GM21737 (cell line): ENCODE results near the gene COL27A1.

Source experiments
- ATAC-seq: cut with Tn5 transposase; IDR thresholded peaks from one replicate; pipeline ENCODE4 v1.9.1; 2021; ENCODE audit warnings: mild to moderate bottlenecking, moderate library complexity; ENCODE audit not compliant: unreplicated experiment

Gene COL27A1

DNA sequence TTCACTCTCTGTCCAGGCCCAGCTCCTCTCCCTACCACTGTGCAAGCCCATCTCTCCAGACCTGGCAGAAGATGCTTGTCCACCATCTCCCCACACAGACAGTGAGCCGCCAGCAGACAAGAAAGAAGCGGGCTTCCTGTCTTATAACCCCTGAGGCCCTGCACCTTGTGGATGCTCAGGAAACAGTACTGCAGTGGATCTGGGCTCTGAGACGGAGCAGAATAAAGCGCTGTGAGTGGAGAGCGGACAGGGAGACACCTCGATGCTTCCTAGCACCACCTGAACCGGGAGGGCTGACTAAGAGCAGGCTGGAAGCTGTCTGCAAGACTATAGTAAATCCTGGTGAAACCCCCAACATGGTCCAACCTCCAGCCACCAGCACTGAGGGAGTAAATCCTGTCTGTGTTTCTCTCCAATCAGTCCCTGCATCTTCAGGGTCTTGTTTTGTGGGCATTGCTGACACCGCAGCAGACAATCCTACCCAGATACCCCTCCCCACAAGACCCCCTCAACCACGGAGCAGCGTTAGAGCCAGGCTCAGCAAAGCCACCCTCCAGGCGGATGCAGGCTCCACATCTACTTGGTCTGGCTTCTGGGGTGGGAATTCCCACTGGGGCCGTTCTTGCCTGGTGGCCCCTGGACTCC, 193.0 kb downstream of the COL27A1 start:
- no peak for ATAC-seq

DNA sequence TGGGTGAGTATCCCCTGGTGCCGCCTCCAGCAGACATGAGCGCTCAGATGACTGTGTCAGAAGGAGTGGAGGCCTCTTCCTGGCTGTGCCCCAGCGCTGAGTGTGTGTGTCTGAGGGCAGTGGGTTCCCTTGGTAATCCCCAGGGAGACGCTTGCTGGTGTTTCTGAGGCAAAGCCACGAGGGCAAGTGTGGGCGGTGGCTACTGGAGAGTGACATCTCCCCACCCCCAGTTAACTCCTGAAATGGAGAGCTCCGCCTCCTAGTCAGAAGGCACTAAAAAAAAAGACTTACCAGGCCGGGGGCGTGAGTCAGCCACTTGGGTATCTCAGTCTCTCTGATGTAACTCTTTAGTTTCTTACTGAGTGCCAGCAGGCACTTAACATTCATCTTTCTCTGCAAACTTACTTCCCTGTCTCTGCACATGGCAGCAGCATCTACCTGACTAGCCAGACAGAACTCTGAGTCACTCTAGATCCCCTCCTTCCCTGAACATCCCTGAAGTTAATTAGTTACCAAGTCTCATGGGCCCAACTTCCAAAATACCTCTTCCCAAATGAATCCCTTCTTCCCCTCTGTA, 193.7 kb downstream of the COL27A1 start:
- peak; percentile 94 for ATAC-seq

DNA sequence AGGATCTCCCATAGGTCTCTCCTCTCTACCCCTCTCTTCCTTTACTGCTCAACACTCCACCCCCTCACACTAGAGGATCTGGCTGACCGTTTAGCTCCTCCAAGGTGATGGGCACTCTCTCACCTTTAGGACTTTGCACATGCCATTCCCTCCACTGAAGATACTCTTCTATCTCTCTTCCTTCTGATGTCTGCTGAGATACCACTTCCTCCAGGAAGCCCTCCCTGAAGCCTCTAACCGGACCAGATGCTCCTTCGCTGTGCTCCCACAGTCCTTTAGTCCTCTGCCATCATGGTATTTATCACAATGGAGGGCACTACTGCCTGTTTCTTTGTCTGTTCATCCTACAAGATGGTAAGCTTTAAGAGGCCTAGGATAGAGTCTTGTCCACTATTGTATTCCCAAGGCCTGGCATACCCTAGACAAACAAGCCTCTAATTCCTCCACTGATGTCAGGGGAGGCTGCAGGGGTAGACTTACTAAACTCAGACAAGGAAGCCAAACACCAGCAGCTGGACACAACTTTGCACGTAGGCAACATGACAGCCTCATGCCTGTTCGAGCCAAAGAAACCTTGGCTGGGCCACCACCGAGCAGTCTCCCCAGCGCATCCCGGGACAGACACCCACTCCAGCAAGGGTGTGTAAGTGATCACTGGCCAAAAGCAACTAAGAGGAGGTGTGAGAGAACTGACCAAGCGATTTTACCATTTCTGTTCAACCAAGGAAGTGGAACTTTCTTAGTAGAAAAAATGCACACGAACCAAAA, 194.6 kb downstream of the COL27A1 start:
- no peak for ATAC-seq

DNA sequence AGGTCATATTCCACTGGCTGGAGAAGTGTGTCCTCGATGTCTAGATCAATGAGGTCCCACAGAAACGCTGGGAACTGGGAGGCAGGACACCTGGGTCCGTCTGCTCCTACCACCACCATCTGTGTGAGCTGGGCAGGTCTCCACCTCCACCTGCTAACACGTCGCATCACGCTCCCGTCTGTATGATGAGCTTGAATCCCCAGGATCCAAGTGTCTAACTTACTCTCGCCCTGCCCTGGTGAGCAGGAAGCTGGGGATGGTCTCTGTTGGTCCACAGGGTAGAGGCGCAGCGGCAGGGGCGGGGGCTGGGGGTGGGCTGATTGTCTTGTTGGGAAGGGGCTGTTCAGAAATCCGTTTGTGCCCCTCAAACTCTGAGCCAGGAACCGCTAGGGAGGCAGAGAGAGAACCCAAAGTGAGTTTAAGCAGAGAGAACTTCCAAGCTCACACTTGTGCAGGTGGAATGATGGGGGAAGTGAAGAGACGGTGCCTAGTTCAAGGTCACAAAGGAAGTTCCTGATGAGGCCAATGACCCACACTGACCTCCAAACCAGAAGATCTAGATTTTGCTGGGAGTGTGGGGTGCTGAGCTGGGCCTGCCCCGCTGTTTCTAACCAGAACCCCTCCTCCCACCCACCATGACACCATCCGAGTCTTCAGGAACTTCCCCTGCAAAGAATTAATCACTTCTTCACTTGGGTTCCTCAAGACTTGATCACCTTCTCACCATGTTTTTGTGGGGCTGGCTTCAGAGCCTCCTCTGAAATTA, 195.5 kb downstream of the COL27A1 start:
- no peak for ATAC-seq

DNA sequence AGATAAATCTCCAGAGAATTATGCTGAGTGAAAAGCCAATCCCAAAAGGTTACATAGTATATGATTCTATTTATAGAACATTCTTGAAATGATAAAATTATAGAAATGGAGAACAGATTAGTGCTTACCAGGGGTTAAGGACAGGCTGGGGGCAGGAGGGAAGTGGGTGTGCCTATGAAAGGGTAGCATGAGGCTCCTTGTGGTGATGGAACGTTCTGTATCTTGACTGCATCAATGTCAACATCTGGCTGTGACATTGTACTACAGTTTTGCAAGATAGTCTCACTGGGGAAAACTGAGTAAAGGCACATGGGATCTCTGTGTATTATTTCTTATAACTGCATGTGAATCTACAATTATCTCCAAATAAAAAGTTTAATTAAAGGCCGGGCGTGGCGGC, 196.6 kb downstream of the COL27A1 start:
- ATAC-seq = no peak

DNA sequence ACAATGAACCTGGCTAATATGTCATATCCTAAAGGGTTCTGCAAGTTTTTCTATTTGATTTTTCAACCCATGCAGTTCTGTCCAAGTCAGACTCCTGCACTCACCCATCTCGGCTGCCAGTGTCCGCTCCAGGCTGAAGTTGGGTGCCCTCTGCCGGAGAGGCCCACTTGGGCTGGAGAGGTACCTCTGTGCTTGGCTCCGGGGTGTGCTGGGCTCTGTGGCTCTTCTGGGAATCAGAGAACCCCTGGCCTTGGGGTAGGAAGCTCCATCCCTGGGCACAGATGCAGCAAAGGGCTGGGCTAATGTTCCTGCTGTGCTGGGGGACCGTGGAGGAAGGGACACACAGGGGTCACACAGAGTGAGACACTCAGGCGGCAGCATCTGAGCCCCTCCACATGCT, 200.5 kb downstream of the COL27A1 start:
- ATAC-seq = no peak

DNA sequence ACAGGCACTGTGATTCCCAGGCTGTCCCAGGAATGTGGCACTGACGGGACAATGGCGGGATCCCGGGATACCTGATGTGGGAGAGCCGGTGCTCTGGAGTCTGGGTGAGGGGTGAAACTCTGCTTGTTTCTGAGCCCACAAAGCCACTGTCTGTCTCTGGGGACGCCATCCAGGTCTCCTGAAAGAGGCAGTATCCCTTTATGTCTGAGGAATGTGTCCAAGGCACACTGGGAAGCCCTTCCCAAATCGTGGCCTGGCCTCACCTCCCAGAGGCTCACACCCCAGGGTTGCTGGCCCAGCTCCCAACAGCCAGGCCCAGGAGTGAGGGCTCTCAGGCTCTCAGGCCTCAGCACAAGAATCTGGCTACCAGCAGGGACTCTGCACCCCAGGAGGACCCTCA, 201.5 kb downstream of the COL27A1 start:
- ATAC-seq = no peak

DNA sequence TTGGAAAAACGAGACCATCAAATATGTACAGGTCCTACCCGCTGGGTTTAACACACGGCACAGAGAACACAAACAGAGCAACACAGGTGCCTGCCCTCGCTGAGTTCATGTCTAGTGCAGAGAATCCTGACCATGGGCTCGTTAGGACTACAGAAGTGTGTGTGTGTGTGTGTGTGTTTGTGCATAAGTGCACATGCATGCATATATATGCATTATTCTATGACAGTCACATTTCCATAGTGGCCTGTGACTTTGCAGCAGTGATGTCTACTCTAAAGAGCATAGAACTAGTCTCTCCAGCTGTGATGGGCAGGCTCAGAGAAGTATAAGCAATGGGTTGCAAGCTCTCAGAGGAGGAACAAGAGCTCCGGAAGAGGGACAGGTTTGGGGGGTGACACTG, 202.0 kb downstream of the COL27A1 start:
- ATAC-seq = no peak

DNA sequence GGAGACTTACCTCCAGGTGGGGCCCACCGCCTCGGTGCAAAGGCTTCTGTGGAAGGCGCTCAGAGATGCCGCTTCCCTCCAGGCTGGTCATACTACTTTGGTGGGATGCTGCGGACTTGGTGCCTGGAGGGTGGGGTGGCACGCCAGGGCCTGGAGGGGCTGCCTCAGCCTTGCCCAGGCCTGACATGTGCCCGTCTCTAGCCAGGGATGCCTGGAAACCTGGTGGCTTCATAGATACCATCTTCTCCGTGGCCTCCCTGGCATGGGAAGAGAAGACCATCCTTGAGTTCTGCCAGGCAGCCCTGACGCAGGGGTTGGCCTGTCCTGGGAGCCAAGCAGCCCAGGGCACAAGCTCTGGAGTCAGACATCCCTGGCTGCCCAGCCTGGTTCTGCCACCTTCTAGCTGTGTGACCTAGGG, 202.6 kb downstream of the COL27A1 start:
- no peak for ATAC-seq

DNA sequence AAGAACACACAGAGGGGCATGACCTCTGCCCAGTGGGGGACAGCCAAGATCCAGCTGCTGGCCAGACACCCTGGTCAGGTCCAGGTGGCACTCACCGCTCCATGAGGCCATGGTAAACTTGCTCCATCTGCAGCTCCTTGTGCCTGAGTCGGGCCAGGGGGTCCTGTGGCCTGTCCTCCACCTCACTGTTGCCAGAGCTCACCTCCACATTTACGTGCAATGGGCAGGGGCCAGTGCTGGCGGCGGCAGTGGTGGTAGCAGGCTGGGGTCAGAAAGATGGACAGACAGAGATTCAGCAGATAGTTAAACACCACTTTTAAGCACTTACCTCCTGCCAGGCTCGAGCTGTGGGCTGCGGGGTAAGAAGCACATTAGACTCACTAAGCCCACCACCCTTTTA, 204.5 kb downstream of the COL27A1 start:
- no peak for ATAC-seq

DNA sequence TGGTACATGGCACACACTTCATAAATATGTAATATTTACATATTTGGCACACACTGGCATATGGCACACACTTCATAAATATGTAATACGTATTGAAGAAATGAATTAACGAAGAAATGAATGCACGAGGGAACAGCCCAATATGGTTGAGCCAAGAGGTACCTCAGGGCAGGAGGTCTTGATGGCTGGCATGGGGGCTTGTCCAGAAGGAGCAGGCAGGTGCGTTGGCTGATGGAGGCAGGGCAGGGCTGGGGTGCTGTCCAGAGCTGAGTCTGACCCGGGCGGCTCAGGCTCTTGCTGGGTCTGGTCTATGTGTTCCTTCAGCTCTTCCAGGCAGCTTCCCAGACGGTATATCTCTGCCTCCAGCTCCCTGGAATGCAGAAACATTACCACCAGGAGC, 206.2 kb downstream of the COL27A1 start:
- no peak for ATAC-seq
